RPMI8226 (cell line): ENCODE data around the gene NFATC3.

Experiments used
- DNase-seq: peaks from one replicate; pipeline ENCODE4 v3.0.0-alpha.2; 2015

The NFATC3 gene

GRCh38 chr16:68085259-68086071 lies at the start of gene NFATC3:
Gene NFATC3, plus strand, starts transcription at chr16:68085370. Its CDS starts 312 bp downstream, at chr16:68085682.
- DNase-seq, result peak; percentile 100

GRCh38 chr16:68037841-68038597 lies 47.2 kb upstream of the NFATC3 start:
- no peak for DNase-seq

DNA sequence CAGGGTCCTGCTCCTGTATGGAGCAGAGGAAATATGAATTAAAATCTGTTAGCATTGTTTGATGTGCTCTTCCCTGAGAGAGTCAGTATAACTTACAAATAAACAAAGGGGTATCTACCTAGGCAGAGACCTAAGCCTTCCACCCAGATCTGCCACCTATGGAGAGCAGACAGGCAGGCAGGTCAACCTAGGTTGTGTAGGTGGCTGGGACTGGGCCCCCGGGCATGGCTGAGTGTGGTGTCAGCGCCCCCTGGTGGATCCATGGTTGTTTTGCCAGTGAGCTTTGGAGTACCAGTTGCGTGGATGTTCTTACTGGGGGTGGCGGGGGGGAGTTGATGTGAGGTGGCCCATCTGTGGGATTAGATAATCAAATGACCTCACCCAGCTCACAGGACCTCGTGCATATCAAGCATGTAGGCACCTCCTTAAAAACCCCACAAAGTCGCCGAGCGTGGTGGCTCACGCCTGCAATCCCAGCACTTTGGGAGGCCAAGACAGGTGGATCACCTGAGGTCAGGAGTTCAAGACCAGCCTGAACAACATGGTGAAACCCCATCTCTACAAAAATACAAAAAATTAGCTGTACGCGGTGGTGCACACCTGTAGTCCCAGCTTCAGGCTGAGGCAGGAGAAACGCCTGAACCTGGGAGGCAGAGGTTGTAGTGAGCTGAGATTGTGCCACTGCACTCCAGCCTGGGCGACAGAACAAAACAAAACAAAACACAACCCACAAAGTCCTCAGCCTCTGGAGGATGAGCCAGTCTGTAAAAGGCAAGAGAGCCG lies 44.5 kb upstream of the NFATC3 start:
- DNase-seq, result peak; percentile 88

DNA sequence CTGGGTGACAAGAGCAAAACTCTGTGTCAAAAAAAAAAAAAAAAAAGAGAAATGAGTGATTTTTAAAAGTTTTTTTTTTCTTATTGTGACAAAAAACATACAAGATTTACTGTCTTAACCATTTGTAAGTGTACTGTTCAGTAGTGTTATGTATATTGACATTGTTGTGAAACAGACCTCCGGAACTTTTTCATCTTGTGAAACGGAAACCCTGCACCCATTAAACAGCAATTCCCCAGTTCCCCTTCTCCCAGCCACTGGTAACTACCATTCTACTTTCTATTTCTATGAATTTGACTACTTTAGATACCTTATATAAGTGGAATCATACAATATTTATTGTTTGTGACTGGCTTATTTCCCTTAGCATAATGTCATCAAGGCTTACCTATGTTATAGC lies 43.4 kb upstream of the NFATC3 start:
- no peak for DNase-seq

DNA sequence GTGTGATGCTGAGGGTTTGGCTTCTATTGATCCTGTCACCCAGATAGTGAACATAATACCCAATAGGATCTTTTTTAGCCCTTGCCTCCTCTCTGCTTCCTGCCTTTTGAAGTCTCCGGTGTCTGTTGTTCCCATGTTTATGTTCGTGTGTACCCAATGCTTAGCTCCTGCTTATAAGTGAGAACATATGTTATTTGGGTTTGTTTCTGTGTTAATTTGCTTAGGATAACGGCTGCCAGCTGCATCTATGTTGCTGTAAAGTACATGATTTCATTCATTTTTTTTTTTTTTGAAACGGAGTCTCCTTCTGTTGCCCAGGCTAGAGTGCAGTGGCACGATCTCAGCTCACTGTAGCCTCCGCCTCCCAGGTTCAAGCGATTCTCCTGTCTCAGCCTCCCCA lies 39.1 kb upstream of the NFATC3 start:
- DNase-seq, result no peak

DNA sequence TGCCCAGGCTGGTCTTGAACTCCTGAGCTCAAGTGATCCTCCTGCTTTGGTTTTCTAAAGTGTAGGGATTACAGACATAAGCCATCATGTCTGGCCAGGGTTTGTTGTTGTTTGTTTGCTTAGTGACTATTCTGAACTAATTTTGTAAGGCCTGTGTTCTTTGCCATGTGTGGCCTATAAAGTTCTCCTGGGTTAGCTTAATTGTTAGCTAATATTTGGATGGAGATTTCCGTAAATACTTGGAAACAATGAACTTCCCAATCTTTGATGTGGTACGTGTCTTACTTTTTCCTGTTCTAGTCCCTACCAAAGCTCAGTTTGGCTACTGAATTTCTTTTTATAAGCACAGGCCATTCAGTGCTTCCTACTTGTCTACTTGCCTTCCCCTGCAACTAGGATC lies 37.2 kb upstream of the NFATC3 start:
- no peak for DNase-seq

GRCh38 chr16:68049449-68049848 lies 35.7 kb upstream of the NFATC3 start:
- no peak for DNase-seq

DNA sequence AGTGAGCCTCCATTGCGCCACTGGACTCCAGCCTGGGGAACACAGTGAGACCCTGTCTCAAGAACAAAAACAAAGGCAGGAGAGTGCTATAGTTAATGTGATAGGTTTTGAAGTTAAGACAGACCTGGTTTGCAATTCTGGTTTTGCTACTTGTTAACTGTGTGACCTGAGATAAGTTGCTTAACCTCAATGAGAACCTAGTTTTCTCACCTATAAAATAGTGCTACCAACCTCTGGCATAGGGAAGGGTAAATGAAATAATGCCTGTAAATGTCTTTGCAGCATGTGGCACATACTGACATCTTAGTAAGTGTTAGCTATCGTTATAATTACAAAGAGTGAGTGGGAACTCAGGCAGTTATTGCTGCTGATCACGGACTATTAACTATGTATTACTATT lies 29.8 kb upstream of the NFATC3 start:
- DNase-seq, result no peak

GRCh38 chr16:68059804-68060203 lies 25.4 kb upstream of the NFATC3 start:
- no peak for DNase-seq

DNA sequence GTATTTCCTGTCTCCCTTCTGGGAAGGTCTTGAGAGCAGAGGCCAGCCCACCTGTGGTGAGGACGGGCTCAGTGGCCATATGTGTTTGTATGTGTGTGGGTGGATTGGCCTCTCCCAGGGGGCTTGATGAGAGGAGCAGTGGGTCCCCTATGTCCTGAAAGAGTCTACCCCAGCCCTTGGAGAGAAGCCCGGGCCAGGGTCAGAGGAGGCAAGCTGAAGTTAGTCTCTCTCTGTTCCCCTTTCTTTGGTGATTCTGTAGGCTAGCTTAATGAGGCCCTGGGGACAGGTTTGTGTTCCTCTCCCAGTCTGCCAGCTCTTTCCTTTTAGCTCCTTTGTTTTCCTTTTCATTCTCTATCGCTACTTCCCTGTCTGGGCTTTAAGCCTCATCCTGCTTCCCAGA lies 23.8 kb upstream of the NFATC3 start:
- DNase-seq, result no peak

DNA sequence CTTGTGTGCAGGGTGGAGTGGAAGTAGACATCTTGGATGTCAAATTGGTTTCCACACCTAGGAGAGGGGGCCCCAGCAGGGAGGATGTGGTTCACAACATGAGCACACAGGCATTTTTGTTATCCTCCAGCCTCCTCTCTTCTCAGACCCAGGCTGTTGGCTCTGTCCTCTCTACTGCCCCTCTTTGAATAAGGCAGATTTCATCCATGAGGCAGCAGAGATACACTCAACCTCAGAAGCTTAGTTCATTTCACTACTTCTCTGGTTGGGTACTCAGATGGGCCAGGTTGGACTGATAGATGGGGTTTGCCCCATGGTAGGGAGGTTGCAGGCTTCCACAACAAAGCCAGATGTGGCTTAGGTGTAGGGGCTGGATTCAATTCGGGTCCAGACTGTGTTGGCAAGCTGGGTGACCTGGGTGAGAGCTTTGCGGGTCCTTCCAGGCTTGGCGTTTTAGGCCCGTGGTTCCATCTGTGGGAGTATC lies 22.2 kb upstream of the NFATC3 start:
- no peak for DNase-seq

GRCh38 chr16:68064791-68065365 lies 20.3 kb upstream of the NFATC3 start:
- peak; percentile 74 for DNase-seq

DNA sequence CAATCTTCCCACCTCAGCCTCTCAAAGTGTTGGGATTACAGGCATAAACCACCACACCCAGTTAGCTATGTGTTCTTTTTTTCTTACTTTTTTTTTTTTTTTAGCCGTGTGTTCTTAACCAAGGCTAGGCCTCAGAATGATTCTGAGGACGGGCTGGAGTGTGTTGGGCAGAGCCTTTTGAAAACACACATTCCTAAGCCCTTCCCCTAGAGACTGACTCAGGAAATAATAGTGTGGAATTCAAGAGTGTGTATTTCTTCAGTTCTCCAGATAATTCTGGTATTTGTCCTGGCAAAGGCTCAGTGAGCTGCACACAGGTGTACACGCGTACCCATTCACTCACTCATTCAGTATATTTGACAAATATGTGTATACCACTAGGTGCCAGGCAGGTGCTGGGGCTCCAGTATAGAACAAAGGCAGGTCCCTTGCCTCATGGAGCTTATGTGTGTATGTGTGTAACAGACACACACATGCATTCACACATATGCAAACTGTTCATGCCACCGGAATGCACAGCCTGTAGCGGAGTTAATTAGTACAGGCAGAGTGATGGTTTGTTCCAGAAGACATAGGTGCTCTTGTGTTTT lies 19.4 kb upstream of the NFATC3 start:
- DNase-seq, result no peak

GRCh38 chr16:68066763-68067162 lies 18.4 kb upstream of the NFATC3 start:
- DNase-seq, result no peak

DNA sequence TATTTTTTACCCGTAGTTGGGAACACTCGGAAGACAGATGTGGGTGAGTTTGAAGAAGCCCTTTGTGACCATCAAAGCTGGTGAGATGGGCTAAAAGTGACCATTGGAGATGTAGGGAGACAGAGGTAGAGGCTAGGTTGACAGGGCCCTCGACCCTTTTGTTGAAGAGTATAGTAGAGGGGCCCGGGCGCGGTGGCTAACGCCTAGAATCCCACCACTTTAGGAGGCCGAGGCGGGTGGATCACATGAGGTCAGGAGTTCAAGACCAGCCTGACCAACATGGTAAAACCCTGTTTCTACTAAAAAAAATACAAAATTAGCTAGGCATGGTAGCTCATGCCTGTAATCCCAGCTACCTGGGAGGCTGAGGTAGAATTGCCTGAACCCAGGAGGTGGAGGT lies 16.2 kb upstream of the NFATC3 start:
- no peak for DNase-seq

GRCh38 chr16:68069511-68070248 lies 15.5 kb upstream of the NFATC3 start:
- DNase-seq, result no peak

GRCh38 chr16:68070249-68070730 lies 14.9 kb upstream of the NFATC3 start:
- DNase-seq, result no peak

DNA sequence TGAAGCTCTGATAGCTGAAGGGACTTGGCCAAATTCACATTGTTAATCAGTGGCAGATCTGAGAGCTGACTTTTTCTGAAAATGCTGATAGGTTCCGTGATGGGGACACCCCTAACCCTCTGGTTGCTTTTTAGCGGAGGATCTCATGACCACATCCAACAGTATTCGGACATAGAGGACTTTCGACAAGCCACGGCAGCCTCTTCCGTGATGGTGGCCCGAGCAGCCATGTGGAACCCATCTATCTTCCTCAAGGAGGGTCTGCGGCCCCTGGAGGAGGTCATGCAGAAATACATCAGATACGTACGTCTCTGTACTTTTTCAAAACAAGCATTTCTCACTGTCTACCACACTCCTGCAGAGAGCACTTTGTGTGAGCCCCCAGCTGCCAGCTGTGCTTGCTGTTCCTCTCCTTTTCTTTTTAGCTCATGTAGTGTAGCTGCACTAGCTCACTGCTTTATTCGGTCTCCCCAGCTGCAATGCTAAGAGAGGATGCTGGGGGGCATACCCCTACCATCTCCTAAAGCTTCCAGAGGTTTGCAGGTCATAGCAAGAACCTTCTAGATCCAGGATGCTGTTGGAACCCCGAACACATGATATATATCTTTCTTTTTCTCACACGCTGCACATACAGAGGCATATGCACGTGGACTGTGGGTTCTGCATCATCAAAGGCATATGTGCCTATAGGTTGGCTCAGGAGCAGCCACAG lies 14.2 kb upstream of the NFATC3 start:
- DNase-seq, result no peak

DNA sequence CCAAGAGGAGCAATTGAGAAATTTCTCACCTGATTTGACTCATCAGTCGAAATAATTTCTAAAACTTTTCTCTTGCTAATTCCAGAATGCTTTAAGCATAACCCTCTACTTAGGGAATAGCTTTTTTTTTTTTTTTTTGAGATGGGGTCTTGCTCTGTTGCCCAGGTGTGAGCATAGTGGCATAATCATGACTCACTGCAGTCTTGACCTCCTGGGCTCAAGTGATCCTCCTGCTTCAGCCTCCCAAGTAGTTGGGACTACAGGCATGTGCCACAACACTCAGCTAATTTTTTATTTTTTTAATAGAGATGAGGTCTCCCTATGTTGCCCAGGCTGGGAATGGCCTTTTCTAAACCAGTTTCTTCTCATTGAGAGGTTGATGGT lies 13.7 kb upstream of the NFATC3 start:
- DNase-seq, result no peak

- DNase-seq, result peak; percentile 97
Measured at GRCh38 chr16:68072038-68072695, 13.0 kb upstream of the NFATC3 start.
